ENCODE data around the gene CTIF. TPM values are rescaled to one million over a fixed set of nuclear protein-coding genes. Genes with fewer than 3 reads are reported as not detected.

The CTIF gene
- total RNA-seq, 1 donor from 2014 or later: 48.5 TPM

- H3K27ac Mint-ChIP-seq: no peak overlapping the region
- H3K4me3 Mint-ChIP-seq: no peak overlapping the region
- no peaks in the 10 kb centered on the region for H3K27me3 Mint-ChIP-seq
- TF ChIP-seq, protein P1, sequence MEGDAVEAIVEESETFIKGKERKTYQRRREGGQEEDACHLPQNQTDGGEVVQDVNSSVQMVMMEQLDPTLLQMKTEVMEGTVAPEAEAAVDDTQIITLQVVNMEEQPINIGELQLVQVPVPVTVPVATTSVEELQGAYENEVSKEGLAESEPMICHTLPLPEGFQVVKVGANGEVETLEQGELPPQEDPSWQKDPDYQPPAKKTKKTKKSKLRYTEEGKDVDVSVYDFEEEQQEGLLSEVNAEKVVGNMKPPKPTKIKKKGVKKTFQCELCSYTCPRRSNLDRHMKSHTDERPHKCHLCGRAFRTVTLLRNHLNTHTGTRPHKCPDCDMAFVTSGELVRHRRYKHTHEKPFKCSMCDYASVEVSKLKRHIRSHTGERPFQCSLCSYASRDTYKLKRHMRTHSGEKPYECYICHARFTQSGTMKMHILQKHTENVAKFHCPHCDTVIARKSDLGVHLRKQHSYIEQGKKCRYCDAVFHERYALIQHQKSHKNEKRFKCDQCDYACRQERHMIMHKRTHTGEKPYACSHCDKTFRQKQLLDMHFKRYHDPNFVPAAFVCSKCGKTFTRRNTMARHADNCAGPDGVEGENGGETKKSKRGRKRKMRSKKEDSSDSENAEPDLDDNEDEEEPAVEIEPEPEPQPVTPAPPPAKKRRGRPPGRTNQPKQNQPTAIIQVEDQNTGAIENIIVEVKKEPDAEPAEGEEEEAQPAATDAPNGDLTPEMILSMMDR (conservative IDR thresholded peaks at IDR 0.05): no peak
- H3K4me1 Mint-ChIP-seq (ENCODE audit: unreplicated experiment): peaks cover 14% of the 10 kb centered on the region
- H3K9me3 Mint-ChIP-seq: peaks cover 4% of the 10 kb centered on the region
- peaks cover 16% of the 10 kb centered on the region for H3K36me3 Mint-ChIP-seq
- DNase-seq (ENCODE audit: extremely low spot score, unreplicated experiment): no peak
Measured at GRCh38 chr18:48703028-48703386, 164.2 kb downstream of the CTIF start.

GRCh38 chr18:48703418-48703817, 164.6 kb downstream of the CTIF start:
- TF ChIP-seq, protein P1 (conservative IDR thresholded peaks at IDR 0.05): no peak
- no peak for DNase-seq (ENCODE audit: extremely low spot score, unreplicated experiment)
- no peak overlapping the region for H3K4me3 Mint-ChIP-seq
- H3K27ac Mint-ChIP-seq: no peak overlapping the region
- H3K36me3 Mint-ChIP-seq: peaks cover 16% of the 10 kb centered on the region
- H3K4me1 Mint-ChIP-seq (ENCODE audit: unreplicated experiment): peaks cover 14% of the 10 kb centered on the region
- H3K9me3 Mint-ChIP-seq: peaks cover 5% of the 10 kb centered on the region
- H3K27me3 Mint-ChIP-seq: no peaks in the 10 kb centered on the region

- Mint-ChIP-seq H3K27ac (no peak overlapping the region), H3K9me3 (peaks cover 5% of the 10 kb centered on the region), H3K4me3 (no peak overlapping the region), H3K4me1 (ENCODE audit: unreplicated experiment) (peaks cover 14% of the 10 kb centered on the region), H3K36me3 (peaks cover 16% of the 10 kb centered on the region), H3K27me3 (no peaks in the 10 kb centered on the region)
- TF ChIP-seq, protein P1 (conservative IDR thresholded peaks at IDR 0.05): no peak
- DNase-seq (ENCODE audit: extremely low spot score, unreplicated experiment): no peak
Measured at GRCh38 chr18:48705043-48705442, 166.2 kb downstream of the CTIF start.

GRCh38 chr18:48705531-48705930, 166.7 kb downstream of the CTIF start:
- no peak overlapping the region for H3K27ac Mint-ChIP-seq
- peaks cover 10% of the 10 kb centered on the region for H3K4me1 Mint-ChIP-seq (ENCODE audit: unreplicated experiment)
- H3K27me3 Mint-ChIP-seq: no peaks in the 10 kb centered on the region
- peaks cover 16% of the 10 kb centered on the region for H3K36me3 Mint-ChIP-seq
- TF ChIP-seq, protein P1 (conservative IDR thresholded peaks at IDR 0.05): no peak
- no peak overlapping the region for H3K4me3 Mint-ChIP-seq
- no peak for DNase-seq (ENCODE audit: extremely low spot score, unreplicated experiment)
- peaks cover 5% of the 10 kb centered on the region for H3K9me3 Mint-ChIP-seq

DNA sequence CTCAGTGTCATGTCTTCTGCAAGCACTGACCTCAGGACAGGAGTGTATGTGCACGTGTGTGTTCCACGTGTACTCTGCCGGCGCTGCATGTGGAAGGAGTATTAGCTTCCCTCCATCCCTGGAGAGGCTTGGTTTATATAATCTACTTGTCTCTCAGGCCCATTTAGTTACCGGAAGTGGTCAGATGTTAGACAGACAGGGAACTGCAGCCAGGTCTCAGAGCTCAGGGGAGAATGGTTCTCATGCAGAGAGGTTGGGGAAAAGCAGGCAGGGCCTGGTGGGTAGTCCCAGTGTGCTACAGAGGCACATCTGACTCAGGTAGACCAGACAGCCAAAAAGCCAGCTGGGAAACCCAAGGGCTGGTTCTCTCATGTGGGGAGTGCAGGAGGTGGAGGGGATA, 167.9 kb downstream of the CTIF start:
- H3K27me3 Mint-ChIP-seq: no peaks in the 10 kb centered on the region
- no peak overlapping the region for H3K27ac Mint-ChIP-seq
- peaks cover 10% of the 10 kb centered on the region for H3K4me1 Mint-ChIP-seq (ENCODE audit: unreplicated experiment)
- H3K36me3 Mint-ChIP-seq: peaks cover 16% of the 10 kb centered on the region
- TF ChIP-seq, protein P1 (conservative IDR thresholded peaks at IDR 0.05): no peak
- H3K4me3 Mint-ChIP-seq: no peak overlapping the region
- H3K9me3 Mint-ChIP-seq: peaks cover 5% of the 10 kb centered on the region
- DNase-seq (ENCODE audit: extremely low spot score, unreplicated experiment): no peak
